Psoas muscle (tissue), 8 donors: ENCODE results near the gene LBHD2. TPM values are rescaled to one million over a fixed set of nuclear protein-coding genes. Genes with fewer than 3 reads are reported as not detected.
"Not testable (repeated sequence)": the region's sequence is repeated elsewhere in the genome, so short reads cannot be mapped to it uniquely, and the experiment has no call there.

ENCODE experiments used
- ATAC-seq, 4 donors: fragments of 200-7000 bp; cut with Tn5 transposase; one replicate each; pipeline ENCODE4 v1.9.1; 2020; ENCODE audit warnings: moderate library complexity in 3 of 4, mild to moderate bottlenecking in 2 of 4
- DNase-seq, 2 donors: peaks; one replicate each; pipeline ENCODE4 v3.0.0-alpha.2; 2020
- H3K27ac ChIP-seq: fragments of 200-600 bp; one replicate; pipeline ENCODE4 v1.8.0; 2022
- H3K27me3 ChIP-seq, 3 donors: fragments of 200-600 bp in 1 of 3; one replicate each; pipeline versions ENCODE4 v1.6.1 to v1.8.0; 2013 to 2022; ENCODE audit warnings: low read length in 2 of 3, mild to moderate bottlenecking in 2 of 3, moderate library complexity in 1 of 3; ENCODE audit not compliant: insufficient read depth in 3 of 3
- H3K36me3 ChIP-seq, 2 donors: fragments of 200-600 bp in 1 of 2; one replicate each; pipeline versions ENCODE4 v1.6.1 to v1.8.0; 2013 to 2022; ENCODE audit warnings: low read depth in 1 of 2, mild to moderate bottlenecking in 1 of 2, moderate library complexity in 1 of 2; ENCODE audit not compliant: insufficient read depth in 1 of 2
- H3K4me1 ChIP-seq: fragments of 200-600 bp; one replicate; pipeline ENCODE4 v1.8.0; 2022
- H3K4me3 ChIP-seq: fragments of 200-600 bp; one replicate; pipeline ENCODE4 v1.8.0; 2022; ENCODE audit warnings: mild to moderate bottlenecking
- H3K9me3 ChIP-seq: fragments of 200-600 bp; one replicate; pipeline ENCODE4 v1.8.0; 2022
- WGBS, 3 donors: extraction: QIAGEN DNeasy Blood & Tissue Kit; methylation state at CpG; one replicate each; pipeline versions ENCODE4 v1.1.6 to v1.1.7; 2013; 5-methylcytosine and 5-hydroxymethylcytosine counted together
- intact Hi-C, 2 donors: fragments of 100-400 bp; cut with DNase I; formaldehyde crosslinking; loops; one replicate each; pipeline versions ENCODE4 v1.11.0 to v1.14.2; 2022
- long read RNA-seq, 2 donors: library from polyadenylated mRNA; unstranded; transcript quantifications; one replicate each; pipeline ENCODE4 v2.0.0, GENCODE V29; 2021
- polyA plus RNA-seq, 3 donors: library from polyadenylated mRNA; stranded (reverse); fragments of 200-250 nt; gene quantifications; one replicate each; pipeline ENCODE4 v1.2.3, GENCODE V29; 2013
- total RNA-seq, 4 donors: library from RNA; stranded (reverse); fragmentation: NEBNext Ultra II Directional in 2 of 4; extraction: Animal tissue kit (Norgen Biotek cat#: 25700) in 2 of 4; gene quantifications; one replicate each; pipeline versions ENCODE4 v1.2.1 to v1.2.4, GENCODE V29; 2021 to 2023
- TF ChIP-seq, protein P1 (sequence below): fragments of 200-600 bp; IDR thresholded peaks from one replicate; pipeline ENCODE4 v1.8.0; 2022; ENCODE audit warnings: antibody characterized with exemption
- donor health status: healthy with polysubstance abuse.
- donor health status: DM: no; HTN: no; CAD: no; lungs with moderate emphysema.
- donor health status: Bipolar disorder and iron deficiency.
- donor health status: healthy.
- donor health status: DM: yes; HTN: yes; CAD: no.
- donor health status: DM: no; HTN: no; CAD: no.
- donor health status: DM: no; HTN: no; CAD: no.
- donor health status: DM: yes; HTN: yes; CAD: no.

Gene LBHD2
- total RNA-seq (not detected), polyA plus RNA-seq (not detected)
- long read RNA-seq, donor 1: 0 reads
- long read RNA-seq, donor 2: 0 reads

DNA sequence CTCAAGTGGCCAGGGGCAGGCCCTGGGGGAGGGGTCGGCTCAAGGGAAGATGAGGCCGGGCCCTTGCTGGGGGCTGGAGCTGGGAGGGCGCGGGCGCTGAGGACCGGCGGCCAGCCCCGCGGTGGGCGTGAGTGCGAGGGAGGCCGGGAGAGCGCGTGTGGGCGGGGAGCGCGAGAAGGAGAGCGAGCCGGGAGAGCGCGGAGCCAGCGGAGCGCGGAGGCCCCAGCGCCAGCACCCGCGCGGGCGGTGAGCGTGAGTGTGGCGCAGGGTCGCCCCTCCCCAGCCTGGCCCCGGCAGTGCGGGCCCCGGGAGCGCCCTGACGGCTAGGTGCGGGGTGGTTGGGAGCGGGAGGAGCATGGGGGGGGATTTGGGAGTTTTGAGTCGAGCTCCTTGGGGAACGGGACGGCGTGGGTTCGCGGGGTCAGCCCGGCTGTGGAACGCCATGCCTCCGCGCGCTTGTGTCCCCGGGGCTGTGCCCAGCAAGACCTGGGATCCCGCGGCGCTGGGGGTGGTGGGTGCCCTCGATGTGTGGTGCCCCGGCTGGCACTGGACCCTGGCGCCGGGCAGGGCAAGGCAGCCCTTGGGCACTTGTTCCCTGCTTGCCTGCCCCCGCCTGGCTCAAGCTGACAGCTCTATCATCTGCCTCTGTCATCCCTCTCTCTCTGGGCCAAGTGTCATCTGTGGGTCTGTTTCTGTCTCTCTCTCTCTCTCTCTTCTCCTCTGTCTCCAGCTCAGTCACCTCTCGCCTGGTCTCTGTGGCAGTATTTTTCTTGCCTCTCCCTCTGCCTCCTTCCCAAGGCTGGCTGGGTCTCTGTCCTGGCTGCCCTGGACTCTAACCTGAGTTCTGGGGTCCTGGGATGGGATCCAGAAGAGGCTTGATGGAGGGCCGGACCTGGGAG is at the start of gene LBHD2:
LBHD2 (plus strand) TSS at position 190 of the 899 bp plus-strand sequence. CDS start 1,803 bp downstream, outside the sequence.
- ATAC-seq: peak in 3 of 4 donors; percentile 36 to 45 (median 43)
- H3K27ac ChIP-seq: no peak within 1 kb of the TSS
- H3K9me3 ChIP-seq: no peaks in the 10 kb centered on the region
- no peaks in the 10 kb centered on the region for H3K4me1 ChIP-seq
- no peaks in the 10 kb centered on the region for H3K36me3 ChIP-seq
- H3K27me3 ChIP-seq: peaks cover 0 to 61% (median 7%) of the 10 kb centered on the region in 3 donors
- intact Hi-C loops: no loop called here
- DNase-seq: peak in 1 of 2 donors; percentile 39
- TF ChIP-seq, protein P1, sequence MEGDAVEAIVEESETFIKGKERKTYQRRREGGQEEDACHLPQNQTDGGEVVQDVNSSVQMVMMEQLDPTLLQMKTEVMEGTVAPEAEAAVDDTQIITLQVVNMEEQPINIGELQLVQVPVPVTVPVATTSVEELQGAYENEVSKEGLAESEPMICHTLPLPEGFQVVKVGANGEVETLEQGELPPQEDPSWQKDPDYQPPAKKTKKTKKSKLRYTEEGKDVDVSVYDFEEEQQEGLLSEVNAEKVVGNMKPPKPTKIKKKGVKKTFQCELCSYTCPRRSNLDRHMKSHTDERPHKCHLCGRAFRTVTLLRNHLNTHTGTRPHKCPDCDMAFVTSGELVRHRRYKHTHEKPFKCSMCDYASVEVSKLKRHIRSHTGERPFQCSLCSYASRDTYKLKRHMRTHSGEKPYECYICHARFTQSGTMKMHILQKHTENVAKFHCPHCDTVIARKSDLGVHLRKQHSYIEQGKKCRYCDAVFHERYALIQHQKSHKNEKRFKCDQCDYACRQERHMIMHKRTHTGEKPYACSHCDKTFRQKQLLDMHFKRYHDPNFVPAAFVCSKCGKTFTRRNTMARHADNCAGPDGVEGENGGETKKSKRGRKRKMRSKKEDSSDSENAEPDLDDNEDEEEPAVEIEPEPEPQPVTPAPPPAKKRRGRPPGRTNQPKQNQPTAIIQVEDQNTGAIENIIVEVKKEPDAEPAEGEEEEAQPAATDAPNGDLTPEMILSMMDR: no peak
- WGBS, 3 donors: 16 to 19% (median 18%) methylated on average over 42 to 61 of the region's 61 CpGs
- no peak within 1 kb of the TSS for H3K4me3 ChIP-seq

DNA sequence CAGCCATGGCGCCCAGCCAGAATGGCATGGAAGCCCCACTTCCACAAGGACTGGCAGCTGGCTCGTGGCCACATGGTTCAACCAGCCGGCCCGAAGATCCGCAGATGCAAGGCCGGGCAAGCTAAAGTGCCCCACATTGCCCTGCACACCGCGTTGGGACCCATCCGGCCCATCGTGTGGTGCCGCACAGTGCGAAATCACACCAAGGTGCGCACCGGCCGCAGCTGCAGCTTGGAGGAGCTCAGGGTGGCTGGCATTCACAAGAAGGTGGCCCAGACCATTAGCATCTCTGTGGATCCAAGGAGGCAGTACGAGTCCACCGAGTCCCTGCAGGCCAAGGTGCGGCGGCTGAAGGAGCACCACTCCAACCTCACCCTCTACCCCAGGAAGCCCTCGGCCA is 42.5 kb upstream of the LBHD2 start:
- Histone ChIP-seq H3K36me3 (peaks cover 0 to 7% of the 10 kb centered on the region in 2 donors), H3K9me3 (no peaks in the 10 kb centered on the region), H3K27ac (no peak overlapping the region), H3K27me3 (no peaks in the 10 kb centered on the region), H3K4me3 (no peak overlapping the region), H3K4me1 (peaks cover 21% of the 10 kb centered on the region)
- intact Hi-C loops: loop anchor here in 1 of 2 donors (10.0 kb wide), 1 partner anchor 847 kb away; no protein-coding TSS in a partner anchor
- ATAC-seq (peak in 1 of 4 donors; percentile 21), DNase-seq (no peak)
- TF ChIP-seq, protein P1: no peak
- WGBS, 3 donors: 97 to 99% (median 97%) methylated on average over 20 of the region's 20 CpGs

DNA sequence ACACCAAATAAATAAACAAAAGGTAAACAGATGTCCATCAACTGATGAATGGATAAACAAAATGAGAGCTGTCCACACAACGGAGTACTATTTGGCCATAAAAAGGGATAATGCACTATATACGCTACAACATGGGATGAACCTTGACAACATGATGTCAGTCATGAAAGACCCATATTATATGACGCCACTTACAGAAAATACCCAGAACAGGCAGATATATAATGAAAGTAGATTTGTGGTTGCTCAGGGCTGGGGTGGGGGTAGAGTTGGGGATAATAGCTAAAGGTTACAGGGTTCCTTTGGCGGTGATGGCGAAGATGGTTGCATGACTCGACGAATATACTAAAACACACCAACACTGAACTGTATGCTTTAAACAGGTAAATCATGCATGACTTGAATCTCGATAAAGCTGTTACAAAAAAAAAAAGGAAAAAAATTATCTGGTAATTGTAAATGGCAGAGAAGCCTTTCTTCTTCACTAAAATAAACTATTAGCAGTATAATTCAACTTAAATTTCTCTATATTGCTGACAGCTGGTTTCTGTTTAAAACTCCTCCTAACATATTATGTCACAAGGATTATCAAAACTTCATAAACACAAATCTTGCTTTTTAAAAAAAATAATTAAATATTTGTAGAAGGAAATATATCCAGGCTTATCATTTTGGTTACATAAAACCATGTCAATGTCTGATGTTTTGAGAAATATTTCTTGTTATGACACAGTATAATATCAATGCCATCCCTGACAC is 40.6 kb upstream of the LBHD2 start:
- Histone ChIP-seq H3K27me3 (no peaks in the 10 kb centered on the region), H3K4me1 (peaks cover 25% of the 10 kb centered on the region), H3K27ac (no peak overlapping the region), H3K4me3 (no peak overlapping the region), H3K36me3 (peaks cover 4 to 7% of the 10 kb centered on the region in 2 donors), H3K9me3 (no peaks in the 10 kb centered on the region)
- ATAC-seq (no peak), DNase-seq (no peak)
- intact Hi-C loops: loop anchor here in 1 of 2 donors (10.0 kb wide), 1 partner anchor 849 kb away; no protein-coding TSS in a partner anchor
- TF ChIP-seq, protein P1: no peak
- WGBS, 3 donors: 91 to 92% (median 91%) methylated on average over 8 of the region's 8 CpGs

DNA sequence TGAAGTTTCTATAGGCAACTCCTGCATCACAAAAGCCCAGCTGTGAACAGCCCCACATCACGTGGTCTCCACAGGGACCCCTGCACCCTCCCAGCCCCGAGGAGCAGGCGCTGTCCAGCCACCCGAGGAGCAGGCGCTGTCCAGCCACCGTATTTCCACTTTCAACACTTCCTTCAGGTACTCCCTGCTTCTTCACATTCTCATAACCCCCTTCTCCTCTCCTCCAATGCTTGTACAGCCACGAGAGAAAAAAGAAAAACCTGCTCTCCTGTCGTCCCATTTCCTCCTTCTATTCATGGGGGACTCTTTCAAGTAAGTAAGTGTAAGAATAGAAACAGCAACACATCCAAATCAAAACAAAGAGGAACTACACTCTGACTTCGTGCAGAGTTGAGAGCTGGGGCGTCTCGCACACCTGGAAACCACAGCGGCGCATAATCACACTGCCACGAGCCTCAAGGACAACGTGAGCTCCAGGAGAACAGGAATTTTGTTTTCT is 38.6 kb upstream of the LBHD2 start:
- Histone ChIP-seq H3K27me3 (no peaks in the 10 kb centered on the region), H3K36me3 (peaks cover 4 to 7% of the 10 kb centered on the region in 2 donors), H3K9me3 (no peaks in the 10 kb centered on the region), H3K4me1 (peaks cover 24% of the 10 kb centered on the region), H3K27ac (no peak overlapping the region), H3K4me3 (no peak overlapping the region)
- DNase-seq (no peak), ATAC-seq (no peak)
- 44 to 50% (median 45%) methylated on average over 15 of the region's 15 CpGs for WGBS, 3 donors
- TF ChIP-seq, protein P1: no peak
- intact Hi-C loops: loop anchor here in 1 of 2 donors (10.0 kb wide), 1 partner anchor 851 kb away; no protein-coding TSS in a partner anchor

DNA sequence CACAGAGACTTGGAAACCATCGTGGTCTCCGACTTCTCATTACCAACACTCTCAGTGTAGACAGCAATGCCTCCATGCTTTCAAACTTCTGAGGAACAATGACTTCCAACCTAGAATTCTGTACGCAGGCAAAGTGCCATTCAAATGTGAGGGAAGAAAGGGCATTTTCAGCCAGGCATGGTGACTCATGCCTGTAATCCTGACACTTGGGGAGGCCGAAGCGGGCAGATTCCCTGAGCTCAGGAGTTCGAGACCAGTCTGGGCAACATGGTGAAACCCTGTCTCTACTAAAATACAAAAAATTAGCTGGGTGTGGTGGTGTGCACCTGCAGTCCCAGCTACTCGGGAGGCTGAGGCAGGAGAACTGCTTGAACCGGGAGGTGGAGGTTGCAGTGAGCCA is 36.6 kb upstream of the LBHD2 start:
- intact Hi-C loops: loop anchor here in 1 of 2 donors (10.0 kb wide), 1 partner anchor 853 kb away; no protein-coding TSS in a partner anchor
- not testable (repeated sequence) for H3K36me3 ChIP-seq, DNase-seq, ATAC-seq, H3K9me3 ChIP-seq, H3K27ac ChIP-seq, H3K27me3 ChIP-seq, H3K4me3 ChIP-seq
- H3K4me1 ChIP-seq: peaks cover 30% of the 10 kb centered on the region
- 93 to 97% (median 96%) methylated on average over 8 of the region's 8 CpGs for WGBS, 3 donors
